ENCODE measurements around the gene CFAP107.
"Not testable (repeated sequence)": the region's sequence is repeated elsewhere in the genome, so short reads cannot be mapped to it uniquely, and the experiment has no call there.

The CFAP107 gene

GRCh38 chr1:12717301-12717838, 28.6 kb upstream of the CFAP107 start:
- TF ChIP-seq ZNF274 (IDR thresholded peaks at IDR 0.05; ENCODE audit: low read depth, low read length), result no peak
- no peak overlapping the region for H3K4me3 ChIP-seq (ENCODE audit: low read length)

GRCh38 chr1:12722626-12723025, 23.4 kb upstream of the CFAP107 start:
- H3K4me3 ChIP-seq (ENCODE audit: low read length), result no peak overlapping the region
- no peak for TF ChIP-seq ZNF274 (IDR thresholded peaks at IDR 0.05; ENCODE audit: low read depth, low read length)

- H3K4me3 ChIP-seq (ENCODE audit: low read length), result no peak overlapping the region
These were observed 17.6 kb upstream of the CFAP107 start for GRCh38 chr1:12728391-12728790.

GRCh38 chr1:12730156-12730555, 15.8 kb upstream of the CFAP107 start:
- no peak overlapping the region for H3K4me3 ChIP-seq (ENCODE audit: low read length)
- no peak for TF ChIP-seq ZNF274 (IDR thresholded peaks at IDR 0.05; ENCODE audit: low read depth, low read length)

More at GRCh38 chr1:12728391-12728790, 17.6 kb upstream of the CFAP107 start:
- no peak for TF ChIP-seq ZNF274 (IDR thresholded peaks at IDR 0.05; ENCODE audit: low read depth, low read length)

GRCh38 chr1:12731084-12731483, 14.9 kb upstream of the CFAP107 start:
- not testable (repeated sequence) for H3K4me3 ChIP-seq (ENCODE audit: low read length)

GRCh38 chr1:12734651-12735050, 11.3 kb upstream of the CFAP107 start:
- TF ChIP-seq ZNF274 (IDR thresholded peaks at IDR 0.05; ENCODE audit: low read depth, low read length), result no peak
- H3K4me3 ChIP-seq (ENCODE audit: low read length), result no peak overlapping the region

GRCh38 chr1:12738934-12739333, 7.1 kb upstream of the CFAP107 start:
- H3K4me3 ChIP-seq (ENCODE audit: low read length), result no peak overlapping the region
- no peak for TF ChIP-seq ZNF274 (IDR thresholded peaks at IDR 0.05; ENCODE audit: low read depth, low read length)

GRCh38 chr1:12739613-12740012, 6.4 kb upstream of the CFAP107 start:
- no peak for TF ChIP-seq ZNF274 (IDR thresholded peaks at IDR 0.05; ENCODE audit: low read depth, low read length)
- no peak overlapping the region for H3K4me3 ChIP-seq (ENCODE audit: low read length)

GRCh38 chr1:12741946-12742345, 4.1 kb upstream of the CFAP107 start:
- no peak for TF ChIP-seq ZNF274 (IDR thresholded peaks at IDR 0.05; ENCODE audit: low read depth, low read length)
- no peak overlapping the region for H3K4me3 ChIP-seq (ENCODE audit: low read length)

GRCh38 chr1:12745126-12745991, 641 bp upstream of the CFAP107 start:
- TF ChIP-seq ZNF274 (IDR thresholded peaks at IDR 0.05; ENCODE audit: low read depth, low read length), result no peak
- H3K4me3 ChIP-seq (ENCODE audit: low read length), result no peak overlapping the region

GRCh38 chr1:12748778-12749355, 2.9 kb downstream of the CFAP107 start:
- no peak for TF ChIP-seq ZNF274 (IDR thresholded peaks at IDR 0.05; ENCODE audit: low read depth, low read length)
- no peak overlapping the region for H3K4me3 ChIP-seq (ENCODE audit: low read length)

- no peak overlapping the region for H3K4me3 ChIP-seq (ENCODE audit: low read length)
- no peak for TF ChIP-seq ZNF274 (IDR thresholded peaks at IDR 0.05; ENCODE audit: low read depth, low read length)
These were observed 8.7 kb downstream of the CFAP107 start for GRCh38 chr1:12754738-12755137.

- H3K4me3 ChIP-seq (ENCODE audit: low read length), result no peak overlapping the region
- TF ChIP-seq ZNF274 (IDR thresholded peaks at IDR 0.05; ENCODE audit: low read depth, low read length), result no peak
These were observed 10.3 kb downstream of the CFAP107 start for GRCh38 chr1:12756273-12756672.

- TF ChIP-seq ZNF274 (IDR thresholded peaks at IDR 0.05; ENCODE audit: low read depth, low read length), result no peak
These were observed 10.9 kb downstream of the CFAP107 start for GRCh38 chr1:12756768-12757413.

GRCh38 chr1:12757836-12758235, 11.8 kb downstream of the CFAP107 start:
- TF ChIP-seq ZNF274 (IDR thresholded peaks at IDR 0.05; ENCODE audit: low read depth, low read length), result no peak

More at GRCh38 chr1:12756768-12757413, 10.9 kb downstream of the CFAP107 start:
- no peak overlapping the region for H3K4me3 ChIP-seq (ENCODE audit: low read length)

More at GRCh38 chr1:12757836-12758235, 11.8 kb downstream of the CFAP107 start:
- no peak overlapping the region for H3K4me3 ChIP-seq (ENCODE audit: low read length)
